Myocyte (in vitro differentiated cells): ENCODE data around the gene MAU2. TPM values are rescaled to one million over a fixed set of nuclear protein-coding genes. Genes with fewer than 3 reads are reported as not detected.
"Not testable (repeated sequence)": the region's sequence is repeated elsewhere in the genome, so short reads cannot be mapped to it uniquely, and the experiment has no call there.

ENCODE experiments used
- DNase-seq: peaks from one replicate; pipeline ENCODE4 v3.0.0-alpha.2; 2012; ENCODE audit warnings: low read depth
- total RNA-seq: library from RNA; depleted of rRNA; stranded (reverse); fragments of >200 nt; gene quantifications from 2 replicates; pipeline ENCODE4 v1.2.3, GENCODE V29; 2014

The MAU2 gene
- total RNA-seq, 1 donor from 2014 or later, result 32.0 TPM

GRCh38 chr19:19345970-19346369, 25.3 kb downstream of the MAU2 start:
- DNase-seq, result no peak

- no peak for DNase-seq
Measured at GRCh38 chr19:19347401-19348110, 26.9 kb downstream of the MAU2 start.

- no peak for DNase-seq
Measured at GRCh38 chr19:19348266-19348665, 27.6 kb downstream of the MAU2 start.

- DNase-seq, result no peak
Measured at GRCh38 chr19:19349365-19349764, 28.7 kb downstream of the MAU2 start.

- DNase-seq, result not testable (repeated sequence)
Measured at GRCh38 chr19:19350756-19351155, 30.1 kb downstream of the MAU2 start.

GRCh38 chr19:19352823-19353222, 32.2 kb downstream of the MAU2 start:
- no peak for DNase-seq

- no peak for DNase-seq
Measured at GRCh38 chr19:19354007-19354406, 33.4 kb downstream of the MAU2 start.

- DNase-seq, result no peak
Measured at GRCh38 chr19:19354932-19355331, 34.3 kb downstream of the MAU2 start.

GRCh38 chr19:19355606-19356139, 35.0 kb downstream of the MAU2 start:
- no peak for DNase-seq

GRCh38 chr19:19356500-19356899, 35.9 kb downstream of the MAU2 start:
- no peak for DNase-seq

GRCh38 chr19:19356901-19357566, 36.4 kb downstream of the MAU2 start:
- DNase-seq, result peak; percentile 84

- DNase-seq, result peak; percentile 92
Measured at GRCh38 chr19:19361075-19361594, 40.5 kb downstream of the MAU2 start.

GRCh38 chr19:19362075-19362474, 41.4 kb downstream of the MAU2 start:
- DNase-seq, result no peak

- peak; percentile 58 for DNase-seq
Measured at GRCh38 chr19:19366434-19367396, 46.1 kb downstream of the MAU2 start.

- DNase-seq, result no peak
Measured at GRCh38 chr19:19368087-19368486, 47.5 kb downstream of the MAU2 start.

- peak; percentile 62 for DNase-seq
Measured at GRCh38 chr19:19371059-19371458, 50.4 kb downstream of the MAU2 start.

- peak; percentile 60 for DNase-seq
Measured at GRCh38 chr19:19372656-19373416, 52.2 kb downstream of the MAU2 start.

- DNase-seq, result no peak
Measured at GRCh38 chr19:19379527-19379926, 58.9 kb downstream of the MAU2 start.

GRCh38 chr19:19380316-19380715, 59.7 kb downstream of the MAU2 start:
- not testable (repeated sequence) for DNase-seq
